Gastroesophageal sphincter (tissue), 3 donors: ENCODE results near the gene TFDP2.

ENCODE experiments used
- CTCF ChIP-seq, 4 experiments: fragments of 200-600 bp in 2 of 4; fragments of 450-650 bp in 2 of 4; sonication (generic) in 1 of 4; IDR thresholded peaks; one replicate each; pipeline ENCODE4 v1.5.1; 2017 to 2019; ENCODE audit warnings: antibody characterized with exemption in 4 of 4, mild to moderate bottlenecking in 2 of 4, moderate library complexity in 2 of 4
- POLR2A ChIP-seq, 2 donors: fragments of 450-650 bp; IDR thresholded peaks; one replicate each; pipeline ENCODE4 v1.6.1; 2017; ENCODE audit warnings: antibody characterized with exemption in 2 of 2, mild to moderate bottlenecking in 2 of 2, moderate library complexity in 1 of 2

GRCh38 chr3:141963301-141963700, 186.0 kb downstream of the TFDP2 start:
- no peak for TF ChIP-seq CTCF (IDR thresholded peaks at IDR 0.05)
- no peak for TF ChIP-seq POLR2A (IDR thresholded peaks at IDR 0.05)
